ENCODE measurements around the gene HSF4.

Gene HSF4

GRCh38 chr16:67188323-67188722 is 23.8 kb downstream of the HSF4 start:
- no peak for TF ChIP-seq ZFX (IDR thresholded peaks at IDR 0.05; ENCODE audit: borderline replicate concordance)
- no peak for TF ChIP-seq CTCF (IDR thresholded peaks at IDR 0.05)
- no peak overlapping the region for H3K27ac ChIP-seq

GRCh38 chr16:67188798-67189197 is 24.3 kb downstream of the HSF4 start:
- TF ChIP-seq ZFX (IDR thresholded peaks at IDR 0.05; ENCODE audit: borderline replicate concordance) = no peak
- TF ChIP-seq CTCF (IDR thresholded peaks at IDR 0.05) = no peak
- H3K27ac ChIP-seq = no peak overlapping the region

- H3K27ac ChIP-seq = no peak within 1 kb of the TSS
- TF ChIP-seq ZFX (IDR thresholded peaks at IDR 0.05; ENCODE audit: borderline replicate concordance) = no peak
- TF ChIP-seq CTCF (IDR thresholded peaks at IDR 0.05) = no peak
These were observed 25.5 kb downstream of the HSF4 start, which contains the start of gene EXOC3L1 for GRCh38 chr16:67190041-67190440. TSS of gene EXOC3L1 (minus strand) at chr16:67190136. CDS start at chr16:67189676, 460 bp downstream.

- H3K27ac ChIP-seq = no peak overlapping the region
- TF ChIP-seq ZFX (IDR thresholded peaks at IDR 0.05; ENCODE audit: borderline replicate concordance) = no peak
- no peak for TF ChIP-seq CTCF (IDR thresholded peaks at IDR 0.05)
These were observed 26.2 kb downstream of the HSF4 start for GRCh38 chr16:67190448-67191399.

GRCh38 chr16:67191411-67191994 is 27.0 kb downstream of the HSF4 start:
- TF ChIP-seq CTCF (IDR thresholded peaks at IDR 0.05) (no peak), ZFX (IDR thresholded peaks at IDR 0.05; ENCODE audit: borderline replicate concordance) (no peak)
- peak overlapping the region; percentile 73 for H3K27ac ChIP-seq

- H3K27ac ChIP-seq = peak within 1 kb of the TSS; percentile 73
- TF ChIP-seq ZFX (IDR thresholded peaks at IDR 0.05; ENCODE audit: borderline replicate concordance) (0 out of 2 replicates have a peak, but pooled peaks have one; percentile 30), CTCF (IDR thresholded peaks at IDR 0.05) (no peak)
These were observed 27.6 kb downstream of the HSF4 start, which contains the start of gene E2F4 for GRCh38 chr16:67191995-67192681. TSS of gene E2F4 (plus strand) at chr16:67192155. CDS start at chr16:67192228, 73 bp downstream.

Measured in 22Rv1 (cell line).